Measurements from ENCODE around the gene WNT7B.

Gene WNT7B

GRCh38 chr22:45876136-45877035, 100.6 kb downstream of the WNT7B start:
- no peak for DNase-seq (ENCODE audit: low spot score)
- Histone ChIP-seq H3K4me3 (ENCODE audit: severe bottlenecking) (no peak overlapping the region), H3K9me3 (ENCODE audit: severe bottlenecking) (no peaks in the 10 kb centered on the region), H3K36me3 (ENCODE audit: low read depth) (no peaks in the 10 kb centered on the region), H3K27me3 (ENCODE audit: insufficient read depth, poor library complexity, severe bottlenecking) (no peaks in the 10 kb centered on the region), H3K4me1 (ENCODE audit: insufficient read depth, poor library complexity, severe bottlenecking) (no peaks in the 10 kb centered on the region), H3K27ac (ENCODE audit: poor library complexity, severe bottlenecking) (no peak overlapping the region)
- TF ChIP-seq, protein P1, sequence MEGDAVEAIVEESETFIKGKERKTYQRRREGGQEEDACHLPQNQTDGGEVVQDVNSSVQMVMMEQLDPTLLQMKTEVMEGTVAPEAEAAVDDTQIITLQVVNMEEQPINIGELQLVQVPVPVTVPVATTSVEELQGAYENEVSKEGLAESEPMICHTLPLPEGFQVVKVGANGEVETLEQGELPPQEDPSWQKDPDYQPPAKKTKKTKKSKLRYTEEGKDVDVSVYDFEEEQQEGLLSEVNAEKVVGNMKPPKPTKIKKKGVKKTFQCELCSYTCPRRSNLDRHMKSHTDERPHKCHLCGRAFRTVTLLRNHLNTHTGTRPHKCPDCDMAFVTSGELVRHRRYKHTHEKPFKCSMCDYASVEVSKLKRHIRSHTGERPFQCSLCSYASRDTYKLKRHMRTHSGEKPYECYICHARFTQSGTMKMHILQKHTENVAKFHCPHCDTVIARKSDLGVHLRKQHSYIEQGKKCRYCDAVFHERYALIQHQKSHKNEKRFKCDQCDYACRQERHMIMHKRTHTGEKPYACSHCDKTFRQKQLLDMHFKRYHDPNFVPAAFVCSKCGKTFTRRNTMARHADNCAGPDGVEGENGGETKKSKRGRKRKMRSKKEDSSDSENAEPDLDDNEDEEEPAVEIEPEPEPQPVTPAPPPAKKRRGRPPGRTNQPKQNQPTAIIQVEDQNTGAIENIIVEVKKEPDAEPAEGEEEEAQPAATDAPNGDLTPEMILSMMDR (IDR thresholded peaks at IDR 0.05; ENCODE audit: poor library complexity, severe bottlenecking): no peak
- no peak for ATAC-seq (ENCODE audit: low read depth)

- no peak overlapping the region for H3K27ac ChIP-seq (ENCODE audit: poor library complexity, severe bottlenecking)
- TF ChIP-seq, protein P1 (IDR thresholded peaks at IDR 0.05; ENCODE audit: poor library complexity, severe bottlenecking): no peak
- H3K27me3 ChIP-seq (ENCODE audit: insufficient read depth, poor library complexity, severe bottlenecking): peaks cover 2% of the 10 kb centered on the region
- H3K9me3 ChIP-seq (ENCODE audit: severe bottlenecking): no peaks in the 10 kb centered on the region
- no peak overlapping the region for H3K4me3 ChIP-seq (ENCODE audit: severe bottlenecking)
- no peaks in the 10 kb centered on the region for H3K36me3 ChIP-seq (ENCODE audit: low read depth)
- H3K4me1 ChIP-seq (ENCODE audit: insufficient read depth, poor library complexity, severe bottlenecking): no peaks in the 10 kb centered on the region
- DNase-seq (ENCODE audit: low spot score): no peak
- ATAC-seq (ENCODE audit: low read depth): no peak
These were observed 104.2 kb downstream of the WNT7B start for GRCh38 chr22:45872659-45873263.

DNA sequence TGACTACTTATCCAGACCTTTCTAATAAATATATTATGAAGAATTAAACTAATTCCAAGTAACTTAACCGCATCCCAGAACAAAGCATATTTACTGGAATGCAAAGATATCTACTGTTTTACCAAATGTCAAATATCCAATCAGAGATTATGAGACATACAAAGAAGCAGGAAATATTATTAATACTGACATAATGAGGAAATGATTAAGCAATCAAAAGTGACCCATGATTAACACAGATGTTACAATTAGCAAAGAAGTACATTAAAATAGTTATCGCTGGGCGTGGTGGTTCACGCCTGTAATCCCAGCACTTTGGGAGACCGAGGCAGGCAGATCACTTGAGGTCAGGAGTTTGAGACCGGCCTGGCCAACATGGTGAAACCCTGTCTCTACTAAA, 105.2 kb downstream of the WNT7B start:
- Histone ChIP-seq H3K9me3 (ENCODE audit: severe bottlenecking) (no peaks in the 10 kb centered on the region), H3K4me3 (ENCODE audit: severe bottlenecking) (no peak overlapping the region), H3K27ac (ENCODE audit: poor library complexity, severe bottlenecking) (no peak overlapping the region), H3K27me3 (ENCODE audit: insufficient read depth, poor library complexity, severe bottlenecking) (peaks cover 12% of the 10 kb centered on the region), H3K4me1 (ENCODE audit: insufficient read depth, poor library complexity, severe bottlenecking) (no peaks in the 10 kb centered on the region), H3K36me3 (ENCODE audit: low read depth) (no peaks in the 10 kb centered on the region)
- TF ChIP-seq, protein P1 (IDR thresholded peaks at IDR 0.05; ENCODE audit: poor library complexity, severe bottlenecking): no peak
- no peak for ATAC-seq (ENCODE audit: low read depth)
- no peak for DNase-seq (ENCODE audit: low spot score)
